ENCODE results near the gene PMM1. TPM values are rescaled to one million over a fixed set of nuclear protein-coding genes. Genes with fewer than 3 reads are reported as not detected.
A peak's percentile ranks its signal among the peaks of the same experiment; 100 is the strongest.

The PMM1 gene
- total and polyA plus RNA-seq, 11 donors: 10.8 to 34.8 (median 22.9) TPM

DNA sequence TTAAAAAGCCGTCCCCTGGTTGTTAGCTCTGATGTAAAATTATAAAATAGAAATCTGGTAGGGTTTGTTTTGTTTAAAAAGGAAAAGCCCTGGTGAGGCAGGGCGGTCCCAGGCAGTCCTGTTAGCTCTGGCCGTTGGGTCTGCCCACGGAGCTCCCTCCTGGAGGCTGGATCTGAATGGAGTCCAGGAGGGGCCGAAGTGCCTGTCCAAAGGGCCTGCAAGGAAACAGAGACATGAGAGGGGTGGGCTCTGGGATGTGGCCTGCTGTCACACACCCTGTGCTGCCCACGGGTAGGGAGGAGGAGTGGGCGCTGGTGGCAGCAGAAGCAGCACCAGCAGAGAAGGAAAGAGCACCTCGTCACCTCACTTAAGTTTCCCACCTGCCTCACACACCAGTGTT lies 11.3 kb upstream of the PMM1 start:
- ATAC-seq (no peak), DNase-seq (no peak)
- H3K4me3 ChIP-seq: no peak overlapping the region
- H3K27me3 ChIP-seq: no peaks in the 10 kb centered on the region
- H3K27ac ChIP-seq: no peak overlapping the region
- WGBS, 4 donors: 90 to 94% (median 92%) methylated on average over 8 of the region's 8 CpGs
- intact Hi-C loops (cut with DNase I): loop anchor here in 1 of 10 donors (10.0 kb wide), 1 partner anchor 46 kb away; no protein-coding TSS in a partner anchor
- no peaks in the 10 kb centered on the region for H3K9me3 ChIP-seq
- H3K36me3 ChIP-seq: peaks cover 0 to 70% (median 54%) of the 10 kb centered on the region in 9 donors
- TF ChIP-seq CTCF (IDR thresholded peaks at IDR 0.05): no peak
- TF ChIP-seq POLR2A (IDR thresholded peaks at IDR 0.05): no peak
- peaks cover 0 to 15% (median 2%) of the 10 kb centered on the region in 12 donors for H3K4me1 ChIP-seq

GRCh38 chr22:41598891-41599635 lies 9.4 kb upstream of the PMM1 start:
- H3K9me3 ChIP-seq: no peaks in the 10 kb centered on the region
- no peak overlapping the region for H3K27ac ChIP-seq
- H3K36me3 ChIP-seq: peaks cover 0 to 51% (median 35%) of the 10 kb centered on the region in 9 donors
- peaks cover 0 to 15% (median 2%) of the 10 kb centered on the region in 12 donors for H3K4me1 ChIP-seq
- intact Hi-C loops (cut with DNase I): loop anchor here in 5 of 10 donors (5.0 to 10.0 kb wide), 3 partner anchors 54 to 197 kb away; partner anchors contain the start of gene POLR3H (in 5 of the 5)
- H3K4me3 ChIP-seq: no peak overlapping the region
- no peak for ATAC-seq
- no peak for DNase-seq
- no peak for TF ChIP-seq CTCF (IDR thresholded peaks at IDR 0.05)
- H3K27me3 ChIP-seq: no peaks in the 10 kb centered on the region
- WGBS, 4 donors: 89 to 92% (median 90%) methylated on average over 8 of the region's 8 CpGs

DNA sequence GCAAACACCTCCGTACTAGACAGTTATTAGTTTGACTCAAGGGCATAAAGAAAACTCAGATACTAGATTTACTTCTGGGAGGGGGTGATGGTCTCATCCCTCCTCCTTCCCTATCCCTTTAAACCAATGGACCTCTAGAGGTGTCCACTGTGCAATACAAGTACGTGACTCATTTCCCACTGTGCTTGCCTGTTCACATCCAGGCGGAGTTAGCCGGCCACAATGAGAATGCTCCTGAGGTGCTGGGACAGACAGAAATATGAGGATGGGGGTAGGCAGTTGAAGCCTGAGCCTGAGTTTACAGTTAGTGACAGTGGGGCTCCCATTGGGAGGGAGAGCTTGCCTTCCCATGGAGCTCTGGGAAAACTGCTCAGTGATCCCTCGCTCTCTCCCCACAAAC lies 8.4 kb upstream of the PMM1 start:
- Histone ChIP-seq H3K9me3 (no peaks in the 10 kb centered on the region), H3K4me3 (no peak overlapping the region), H3K27ac (no peak overlapping the region), H3K27me3 (no peaks in the 10 kb centered on the region), H3K4me1 (peaks cover 0 to 15% (median 2%) of the 10 kb centered on the region in 12 donors), H3K36me3 (peaks cover 0 to 41% (median 31%) of the 10 kb centered on the region in 9 donors)
- TF ChIP-seq POLR2A (IDR thresholded peaks at IDR 0.05) (no peak), CTCF (IDR thresholded peaks at IDR 0.05) (no peak)
- intact Hi-C loops (cut with DNase I): loop anchor here in 5 of 10 donors (5.0 to 10.0 kb wide), 3 partner anchors 53 to 196 kb away; partner anchors contain the start of gene POLR3H (in 5 of the 5)
- ATAC-seq: peak in 2 of 4 donors; percentile 20 to 27
- 73 to 86% (median 79%) methylated on average over 5 of the region's 5 CpGs for WGBS, 4 donors
- DNase-seq: peak in 1 of 5 donors; percentile 28

DNA sequence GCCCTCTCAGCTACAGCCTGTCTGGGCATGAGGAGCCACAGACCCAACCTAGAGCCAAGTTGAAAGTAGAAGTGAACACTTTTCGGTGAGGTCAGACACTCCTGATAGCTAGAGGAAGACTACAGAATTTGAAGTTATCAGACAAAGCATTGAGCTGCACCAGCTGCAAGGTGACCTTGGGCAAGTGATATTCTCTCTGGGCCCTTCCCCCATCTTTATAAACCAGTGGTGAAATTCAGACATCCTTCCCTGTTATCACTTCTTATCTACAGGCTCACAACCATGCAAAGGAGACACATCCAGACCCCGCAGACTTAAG lies 8.0 kb upstream of the PMM1 start:
- Histone ChIP-seq H3K36me3 (peaks cover 0 to 36% (median 26%) of the 10 kb centered on the region in 9 donors), H3K27me3 (no peaks in the 10 kb centered on the region), H3K4me3 (no peak overlapping the region), H3K27ac (peak overlapping the region in 9 of 12 donors; percentile 10 to 67 (median 60)), H3K4me1 (peaks cover 0 to 15% (median 2%) of the 10 kb centered on the region in 12 donors), H3K9me3 (no peaks in the 10 kb centered on the region)
- no peak for DNase-seq
- intact Hi-C loops (cut with DNase I): loop anchor here in 5 of 10 donors (2.0 to 10.0 kb wide), 4 partner anchors 53 to 195 kb away; partner anchors contain the start of gene POLR3H (in 5 of the 5)
- WGBS, 4 donors: 32 to 53% (median 48%) methylated on average over 2 of the region's 2 CpGs
- TF ChIP-seq POLR2A (IDR thresholded peaks at IDR 0.05): no peak
- TF ChIP-seq CTCF (IDR thresholded peaks at IDR 0.05): peak in 1 of 12 donors; percentile 12
- peak in 1 of 4 donors; percentile 30 for ATAC-seq
